ENCODE data around the gene MUS81.

DNA sequence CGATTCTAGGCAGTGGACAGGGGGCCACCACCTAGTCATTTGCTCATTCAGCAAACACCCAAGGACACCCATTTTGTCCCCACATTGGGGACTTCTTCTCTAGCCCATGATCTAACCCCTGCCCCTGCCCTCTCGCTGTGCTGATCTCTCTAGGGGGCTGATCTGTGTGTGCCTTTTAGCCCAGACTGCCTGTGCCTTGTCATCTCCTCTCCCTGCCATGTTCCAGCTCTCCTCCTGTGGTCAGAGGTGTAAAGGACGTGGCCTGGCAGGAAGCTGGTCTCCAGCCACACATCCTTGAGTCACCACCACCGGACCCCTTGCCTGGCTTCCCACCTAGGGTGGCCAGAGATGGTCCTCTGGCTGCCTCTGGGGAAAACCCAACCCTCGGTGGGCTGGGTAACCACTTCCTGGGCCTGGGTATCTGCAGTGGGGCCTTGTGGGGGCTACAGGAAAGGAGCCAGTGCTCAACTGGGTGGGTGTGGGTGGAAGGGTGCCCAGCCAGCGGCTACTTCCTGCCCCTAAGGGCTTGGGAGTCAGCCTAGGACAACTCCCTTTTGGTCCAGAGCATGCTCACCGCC, 20.7 kb downstream of the MUS81 start:
- TF ChIP-seq CTCF (IDR thresholded peaks at IDR 0.05) (no peak), POLR2A (IDR thresholded peaks at IDR 0.05) (no peak), EP300 (IDR thresholded peaks at IDR 0.05) (no peak)

Data from tibial nerve (tissue), 4 donors.